Measurements from ENCODE around the gene ALDOB. TPM values are rescaled to one million over a fixed set of nuclear protein-coding genes. Genes with fewer than 3 reads are reported as not detected.

The ALDOB gene
- total RNA-seq, 4 donors from 2014 or later = 0.95 TPM; not detected in 3

GRCh38 chr9:101438523-101438922 is 2.9 kb upstream of the ALDOB start:
- H3K4me1 ChIP-seq = no peaks in the 10 kb centered on the region
- TF ChIP-seq CTCF (IDR thresholded peaks at IDR 0.05) = no peak
- TF ChIP-seq POLR2A (IDR thresholded peaks at IDR 0.05) = no peak
- no peaks in the 10 kb centered on the region for H3K36me3 ChIP-seq
- intact Hi-C loops (cut with DNase I; ENCODE audit: low total_unique reads) = no loop called here
- no peaks in the 10 kb centered on the region for H3K9me3 ChIP-seq
- H3K27me3 ChIP-seq = no peaks in the 10 kb centered on the region
- DNase-seq = no peak
- H3K27ac ChIP-seq = no peak overlapping the region
- H3K4me3 ChIP-seq = no peak overlapping the region

- Histone ChIP-seq H3K27me3 (no peaks in the 10 kb centered on the region), H3K9me3 (no peaks in the 10 kb centered on the region), H3K4me3 (no peak overlapping the region), H3K4me1 (no peaks in the 10 kb centered on the region), H3K27ac (no peak overlapping the region), H3K36me3 (no peaks in the 10 kb centered on the region)
- intact Hi-C loops (cut with DNase I; ENCODE audit: low total_unique reads) = no loop called here
- DNase-seq = no peak
- TF ChIP-seq CTCF (IDR thresholded peaks at IDR 0.05) = no peak
- no peak for TF ChIP-seq POLR2A (IDR thresholded peaks at IDR 0.05)
These were observed 2.2 kb upstream of the ALDOB start for GRCh38 chr9:101437806-101438232.

- Histone ChIP-seq H3K36me3 (no peaks in the 10 kb centered on the region), H3K9me3 (no peaks in the 10 kb centered on the region), H3K4me3 (no peak overlapping the region), H3K27ac (no peak overlapping the region), H3K27me3 (no peaks in the 10 kb centered on the region), H3K4me1 (no peaks in the 10 kb centered on the region)
- no peak for DNase-seq
- intact Hi-C loops (cut with DNase I; ENCODE audit: low total_unique reads) = no loop called here
- TF ChIP-seq CTCF (IDR thresholded peaks at IDR 0.05) (no peak), POLR2A (IDR thresholded peaks at IDR 0.05) (no peak)
These were observed 576 bp downstream of the ALDOB start for GRCh38 chr9:101434998-101435397.

- no peak overlapping the region for H3K27ac ChIP-seq
- no peaks in the 10 kb centered on the region for H3K4me1 ChIP-seq
- TF ChIP-seq POLR2A (IDR thresholded peaks at IDR 0.05) (no peak), CTCF (IDR thresholded peaks at IDR 0.05) (no peak)
- intact Hi-C loops (cut with DNase I; ENCODE audit: low total_unique reads) = no loop called here
- no peaks in the 10 kb centered on the region for H3K9me3 ChIP-seq
- H3K27me3 ChIP-seq = no peaks in the 10 kb centered on the region
- H3K4me3 ChIP-seq = no peak overlapping the region
- no peaks in the 10 kb centered on the region for H3K36me3 ChIP-seq
- DNase-seq = no peak
These were observed 2.3 kb downstream of the ALDOB start for GRCh38 chr9:101433229-101433628.

GRCh38 chr9:101432740-101433139 is 2.8 kb downstream of the ALDOB start:
- no peak overlapping the region for H3K4me3 ChIP-seq
- H3K27me3 ChIP-seq = no peaks in the 10 kb centered on the region
- no peak overlapping the region for H3K27ac ChIP-seq
- no peaks in the 10 kb centered on the region for H3K9me3 ChIP-seq
- TF ChIP-seq POLR2A (IDR thresholded peaks at IDR 0.05) = no peak
- no peak for TF ChIP-seq CTCF (IDR thresholded peaks at IDR 0.05)
- intact Hi-C loops (cut with DNase I; ENCODE audit: low total_unique reads) = no loop called here
- no peaks in the 10 kb centered on the region for H3K4me1 ChIP-seq
- DNase-seq = no peak
- no peaks in the 10 kb centered on the region for H3K36me3 ChIP-seq

Measured in uterus (tissue), 4 donors.